Sigmoid colon (tissue), 7 donors: ENCODE data around the gene PSEN1. TPM values are rescaled to one million over a fixed set of nuclear protein-coding genes. Genes with fewer than 3 reads are reported as not detected.

Experiments
- DNase-seq: peaks from one replicate; pipeline ENCODE4 v3.0.0-alpha.2; 2019
- H3K27ac ChIP-seq, 4 donors: fragments of 200-600 bp; sonication (generic); one replicate each; pipeline ENCODE4 v1.5.1; 2016 to 2019; ENCODE audit warnings: mild to moderate bottlenecking in 1 of 4
- H3K27me3 ChIP-seq, 3 donors: fragments of 200-600 bp; sonication (generic); one replicate each; pipeline ENCODE4 v1.5.1; 2019; ENCODE audit warnings: mild to moderate bottlenecking in 1 of 3
- H3K36me3 ChIP-seq, 4 donors: fragments of 200-600 bp; sonication (generic); one replicate each; pipeline ENCODE4 v1.5.1; 2016 to 2019
- H3K4me1 ChIP-seq, 4 donors: fragments of 200-600 bp; sonication (generic); one replicate each; pipeline ENCODE4 v1.5.1; 2017 to 2019
- H3K4me3 ChIP-seq, 4 donors: fragments of 200-600 bp; sonication (generic); one replicate each; pipeline ENCODE4 v1.5.1; 2017 to 2019; ENCODE audit warnings: mild to moderate bottlenecking in 2 of 4, moderate library complexity in 1 of 4
- H3K9me3 ChIP-seq, 4 donors: fragments of 200-600 bp in 3 of 4; sonication (generic) in 3 of 4; one replicate each; pipeline versions ENCODE4 v1.5.1 to v1.6.1; 2013 to 2019
- CTCF ChIP-seq, 4 experiments: fragments of 450-650 bp in 3 of 4; fragments of 200-600 bp in 1 of 4; IDR thresholded peaks; one replicate each; pipeline ENCODE4 v1.5.1; 2016 to 2019; ENCODE audit warnings: antibody characterized with exemption in 4 of 4, mild to moderate bottlenecking in 3 of 4, moderate library complexity in 2 of 4
- EP300 ChIP-seq, 4 donors: sonication (generic); formaldehyde crosslinking; IDR thresholded peaks; one replicate each; pipeline ENCODE4 v1.6.1; 2017; ENCODE audit warnings: antibody characterized with exemption in 4 of 4
- POLR2A ChIP-seq, 2 donors: fragments of 450-650 bp; IDR thresholded peaks; one replicate each; pipeline ENCODE4 v1.6.1; 2016; ENCODE audit warnings: antibody characterized with exemption in 2 of 2, mild to moderate bottlenecking in 2 of 2, moderate library complexity in 2 of 2
- POLR2AphosphoS5 ChIP-seq, 4 donors: sonication (generic); formaldehyde crosslinking; IDR thresholded peaks; one replicate each; pipeline ENCODE4 v1.6.1; 2017; ENCODE audit warnings: antibody characterized with exemption in 4 of 4
- WGBS, 2 donors: extraction: QIAGEN DNeasy Blood & Tissue Kit; methylation state at CpG; one replicate each; pipeline ENCODE4 v1.1.7; 2013; 5-methylcytosine and 5-hydroxymethylcytosine counted together
- intact Hi-C: fragments of 100-400 bp; cut with DNase I; formaldehyde crosslinking; loops from one replicate; pipeline ENCODE4 v1.15.1; 2023
- polyA plus RNA-seq, 3 donors: library from polyadenylated mRNA; stranded (reverse); fragments of 200-250 nt; gene quantifications; one replicate each; pipeline ENCODE4 v1.2.3, GENCODE V29; 2013
- total RNA-seq, 4 donors: library from RNA; depleted of rRNA; stranded (reverse); fragments of >200 nt; gene quantifications; one replicate each; pipeline ENCODE4 v1.1.0, GENCODE V29; 2016
- donor health status: healthy with polysubstance abuse.
- donor health status: Bipolar disorder and iron deficiency.
- donor health status: healthy.

The PSEN1 gene
- total and polyA plus RNA-seq, 7 donors, result 11.4 to 53.5 (median 46.0) TPM

DNA sequence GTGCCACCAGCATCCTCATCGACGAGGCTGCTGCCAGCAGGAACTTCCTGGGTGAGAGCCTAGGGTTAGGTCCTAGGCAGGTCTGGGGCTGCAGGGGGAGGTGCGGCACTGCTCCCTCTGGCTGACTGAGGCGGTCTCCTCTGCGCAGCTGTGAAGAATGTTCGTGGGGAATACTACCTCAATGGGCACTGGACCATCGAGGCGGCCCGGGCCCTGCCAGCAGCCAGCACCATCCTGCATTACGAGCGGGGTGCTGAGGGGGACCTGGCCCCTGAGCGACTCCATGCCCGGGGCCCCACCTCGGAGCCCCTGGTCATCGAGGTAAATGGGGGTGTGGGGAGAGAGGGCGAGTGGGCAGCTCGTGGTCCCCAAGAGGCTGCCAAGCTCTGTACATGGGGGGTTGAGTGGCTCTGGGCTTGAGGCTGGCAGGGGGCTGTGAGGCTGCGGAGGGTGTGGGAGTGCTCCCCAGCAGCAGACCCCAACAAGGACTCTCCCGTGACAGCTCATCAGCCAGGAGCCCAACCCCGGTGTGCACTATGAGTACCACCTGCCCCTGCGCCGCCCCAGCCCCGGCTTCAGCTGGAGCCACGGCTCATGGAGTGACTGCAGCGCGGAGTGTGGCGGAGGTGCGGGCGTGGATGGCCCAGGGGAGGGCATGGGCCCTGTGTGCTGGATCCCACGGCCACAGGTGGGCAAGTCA, 115.4 kb downstream of the PSEN1 start:
- H3K4me3 ChIP-seq, result no peak overlapping the region
- no peak overlapping the region for H3K27ac ChIP-seq
- no peaks in the 10 kb centered on the region for H3K4me1 ChIP-seq
- no peaks in the 10 kb centered on the region for H3K9me3 ChIP-seq
- H3K27me3 ChIP-seq, result peaks cover 0 to under 1% (median 0%) of the 10 kb centered on the region in 3 donors
- intact Hi-C loops, result no loop called here
- WGBS, 2 donors, result 92 to 94% methylated on average over 30 of the region's 30 CpGs
- TF ChIP-seq EP300 (IDR thresholded peaks at IDR 0.05), result no peak
- no peak for TF ChIP-seq POLR2AphosphoS5 (IDR thresholded peaks at IDR 0.05)
- no peak for TF ChIP-seq CTCF (IDR thresholded peaks at IDR 0.05)
- no peak for TF ChIP-seq POLR2A (IDR thresholded peaks at IDR 0.05)
- DNase-seq, result no peak
- peaks cover 0 to 43% (median 0%) of the 10 kb centered on the region in 4 donors for H3K36me3 ChIP-seq

- H3K36me3 ChIP-seq, result peaks cover 0 to 43% (median 0%) of the 10 kb centered on the region in 4 donors
- no peak overlapping the region for H3K4me3 ChIP-seq
- no peak for DNase-seq
- intact Hi-C loops, result no loop called here
- no peaks in the 10 kb centered on the region for H3K9me3 ChIP-seq
- no peaks in the 10 kb centered on the region for H3K27me3 ChIP-seq
- TF ChIP-seq POLR2A (IDR thresholded peaks at IDR 0.05), result no peak
- TF ChIP-seq CTCF (IDR thresholded peaks at IDR 0.05), result no peak
- no peak for TF ChIP-seq POLR2AphosphoS5 (IDR thresholded peaks at IDR 0.05)
- TF ChIP-seq EP300 (IDR thresholded peaks at IDR 0.05), result no peak
- WGBS, 2 donors, result 88 to 90% methylated on average over 29 of the region's 29 CpGs
- H3K27ac ChIP-seq, result no peak overlapping the region
- H3K4me1 ChIP-seq, result no peaks in the 10 kb centered on the region
These were observed 116.4 kb downstream of the PSEN1 start for GRCh38 chr14:73252491-73253322.

DNA sequence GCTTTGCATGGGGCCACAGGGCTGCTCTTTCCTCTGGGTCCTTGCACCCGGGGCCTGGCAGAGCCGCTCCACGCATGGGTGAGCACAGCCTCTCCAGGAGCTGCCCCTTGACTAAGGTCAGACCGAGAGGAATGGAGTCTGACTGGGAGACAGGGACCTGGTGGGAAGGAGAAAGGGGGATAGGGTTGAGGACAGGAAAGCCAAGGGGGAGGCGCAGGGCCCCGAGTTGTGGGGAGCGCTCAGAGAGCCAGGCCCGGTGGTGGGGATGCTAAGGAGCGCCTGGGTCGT, 117.0 kb downstream of the PSEN1 start:
- Histone ChIP-seq H3K9me3 (no peaks in the 10 kb centered on the region), H3K4me3 (no peak overlapping the region), H3K27ac (no peak overlapping the region), H3K36me3 (peaks cover 0 to 43% (median 0%) of the 10 kb centered on the region in 4 donors), H3K27me3 (no peaks in the 10 kb centered on the region), H3K4me1 (no peaks in the 10 kb centered on the region)
- intact Hi-C loops, result no loop called here
- TF ChIP-seq POLR2AphosphoS5 (IDR thresholded peaks at IDR 0.05) (no peak), CTCF (IDR thresholded peaks at IDR 0.05) (no peak), POLR2A (IDR thresholded peaks at IDR 0.05) (no peak), EP300 (IDR thresholded peaks at IDR 0.05) (no peak)
- no peak for DNase-seq
- WGBS, 2 donors, result 93% methylated on average over 10 of the region's 10 CpGs

DNA sequence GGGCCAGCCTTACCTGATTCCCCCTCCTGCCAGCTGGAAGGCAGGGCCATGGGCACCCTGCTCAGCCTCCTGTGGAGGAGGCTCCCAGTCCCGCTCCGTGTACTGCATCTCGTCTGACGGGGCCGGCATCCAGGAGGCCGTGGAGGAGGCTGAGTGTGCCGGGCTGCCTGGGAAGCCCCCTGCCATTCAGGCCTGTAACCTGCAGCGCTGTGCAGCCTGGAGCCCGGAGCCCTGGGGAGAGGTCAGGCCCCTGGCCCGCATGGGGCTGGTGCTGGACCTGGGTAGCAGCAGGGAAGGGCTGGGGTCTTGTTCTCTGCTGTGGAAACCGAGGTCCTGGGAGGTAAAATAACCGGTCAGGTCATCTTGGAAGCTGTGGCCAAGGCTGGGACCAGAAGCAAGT, 117.4 kb downstream of the PSEN1 start:
- Histone ChIP-seq H3K9me3 (no peaks in the 10 kb centered on the region), H3K4me3 (no peak overlapping the region), H3K36me3 (peaks cover 0 to 45% (median 0%) of the 10 kb centered on the region in 4 donors), H3K4me1 (no peaks in the 10 kb centered on the region), H3K27me3 (no peaks in the 10 kb centered on the region), H3K27ac (no peak overlapping the region)
- no peak for TF ChIP-seq POLR2AphosphoS5 (IDR thresholded peaks at IDR 0.05)
- TF ChIP-seq POLR2A (IDR thresholded peaks at IDR 0.05), result no peak
- no peak for TF ChIP-seq CTCF (IDR thresholded peaks at IDR 0.05)
- no peak for TF ChIP-seq EP300 (IDR thresholded peaks at IDR 0.05)
- DNase-seq, result no peak
- intact Hi-C loops, result no loop called here
- WGBS, 2 donors, result 92 to 94% methylated on average over 12 of the region's 12 CpGs
